Measurements from ENCODE around the gene KRTAP7-1.

KRTAP7-1 gene

GRCh38 chr21:30829659-30830058, at the start of gene KRTAP7-1:
Gene KRTAP7-1, minus strand, starts transcription at chr21:30829759. Its CDS starts 61 bp downstream, at chr21:30829698.
- H3K9ac ChIP-seq (ENCODE audit: low read depth in 1 of 2, low read length in 2 of 2), result no peak within 1 kb of the TSS
- H3K9me3 ChIP-seq (ENCODE audit: control insufficient read depth in 1 of 2, low read length in 2 of 2), result peaks cover 4 to 9% of the 10 kb centered on the region in 2 donors
- H3K27me3 ChIP-seq (ENCODE audit: control insufficient read depth in 1 of 2, insufficient read depth in 2 of 2, low read length in 2 of 2), result no peaks in the 10 kb centered on the region
- H3K27ac ChIP-seq (ENCODE audit: low read depth, low read length), result no peak within 1 kb of the TSS
- no peaks in the 10 kb centered on the region for H3K36me3 ChIP-seq (ENCODE audit: control insufficient read depth in 1 of 2, insufficient read depth in 2 of 2, low read length in 2 of 2)
- no peaks in the 10 kb centered on the region for H3K4me1 ChIP-seq (ENCODE audit: control insufficient read depth in 1 of 2, insufficient read depth in 2 of 2, low read length in 2 of 2)
- H3K4me3 ChIP-seq (ENCODE audit: low read depth in 1 of 2, low read length in 2 of 2), result no peak within 1 kb of the TSS

- Histone ChIP-seq H3K9ac (ENCODE audit: low read depth in 1 of 2, low read length in 2 of 2) (no peak overlapping the region), H3K9me3 (ENCODE audit: control insufficient read depth in 1 of 2, low read length in 2 of 2) (peaks cover 0 to 3% of the 10 kb centered on the region in 2 donors), H3K4me1 (ENCODE audit: control insufficient read depth in 1 of 2, insufficient read depth in 2 of 2, low read length in 2 of 2) (no peaks in the 10 kb centered on the region), H3K27me3 (ENCODE audit: control insufficient read depth in 1 of 2, insufficient read depth in 2 of 2, low read length in 2 of 2) (no peaks in the 10 kb centered on the region), H3K4me3 (ENCODE audit: low read depth in 1 of 2, low read length in 2 of 2) (no peak overlapping the region), H3K27ac (ENCODE audit: low read depth, low read length) (no peak overlapping the region), H3K36me3 (ENCODE audit: control insufficient read depth in 1 of 2, insufficient read depth in 2 of 2, low read length in 2 of 2) (no peaks in the 10 kb centered on the region)
Measured at GRCh38 chr21:30874526-30874925, 45.0 kb upstream of the KRTAP7-1 start.

GRCh38 chr21:30847627-30848500, 18.3 kb upstream of the KRTAP7-1 start:
- Histone ChIP-seq H3K36me3 (ENCODE audit: control insufficient read depth in 1 of 2, insufficient read depth in 2 of 2, low read length in 2 of 2) (no peaks in the 10 kb centered on the region), H3K27me3 (ENCODE audit: control insufficient read depth in 1 of 2, insufficient read depth in 2 of 2, low read length in 2 of 2) (no peaks in the 10 kb centered on the region), H3K27ac (ENCODE audit: low read depth, low read length) (no peak overlapping the region), H3K9ac (ENCODE audit: low read depth in 1 of 2, low read length in 2 of 2) (no peak overlapping the region), H3K4me1 (ENCODE audit: control insufficient read depth in 1 of 2, insufficient read depth in 2 of 2, low read length in 2 of 2) (no peaks in the 10 kb centered on the region), H3K4me3 (ENCODE audit: low read depth in 1 of 2, low read length in 2 of 2) (no peak overlapping the region), H3K9me3 (ENCODE audit: control insufficient read depth in 1 of 2, low read length in 2 of 2) (peaks cover 0 to 17% of the 10 kb centered on the region in 2 donors)

GRCh38 chr21:30842990-30843389, 13.4 kb upstream of the KRTAP7-1 start:
- Histone ChIP-seq H3K36me3 (ENCODE audit: control insufficient read depth in 1 of 2, insufficient read depth in 2 of 2, low read length in 2 of 2) (no peaks in the 10 kb centered on the region), H3K9me3 (ENCODE audit: control insufficient read depth in 1 of 2, low read length in 2 of 2) (peaks cover 2 to 8% of the 10 kb centered on the region in 2 donors), H3K27me3 (ENCODE audit: control insufficient read depth in 1 of 2, insufficient read depth in 2 of 2, low read length in 2 of 2) (no peaks in the 10 kb centered on the region), H3K4me3 (ENCODE audit: low read depth in 1 of 2, low read length in 2 of 2) (no peak overlapping the region), H3K9ac (ENCODE audit: low read depth in 1 of 2, low read length in 2 of 2) (no peak overlapping the region), H3K27ac (ENCODE audit: low read depth, low read length) (no peak overlapping the region), H3K4me1 (ENCODE audit: control insufficient read depth in 1 of 2, insufficient read depth in 2 of 2, low read length in 2 of 2) (no peaks in the 10 kb centered on the region)

DNA sequence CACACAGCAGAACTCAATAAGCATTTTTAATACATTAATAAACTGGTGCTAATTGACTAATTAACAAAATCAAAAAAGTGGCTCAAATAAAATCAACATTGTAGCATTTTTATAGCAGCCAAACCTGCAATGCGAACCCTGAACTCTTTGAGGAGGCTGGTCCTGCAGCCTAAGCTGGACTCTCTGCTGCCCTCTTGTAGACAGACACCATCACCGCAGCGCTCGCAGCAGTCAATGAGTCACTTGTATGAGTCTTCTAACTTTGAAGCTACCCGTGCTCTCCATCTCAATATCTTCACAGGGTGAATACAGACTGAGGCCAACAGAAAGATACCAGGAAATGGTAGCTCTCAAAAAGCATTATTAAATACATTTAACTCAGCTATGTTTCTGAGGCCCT, 9.7 kb upstream of the KRTAP7-1 start:
- Histone ChIP-seq H3K9ac (ENCODE audit: low read depth in 1 of 2, low read length in 2 of 2) (no peak overlapping the region), H3K27ac (ENCODE audit: low read depth, low read length) (no peak overlapping the region), H3K9me3 (ENCODE audit: control insufficient read depth in 1 of 2, low read length in 2 of 2) (peaks cover 0 to 2% of the 10 kb centered on the region in 2 donors), H3K36me3 (ENCODE audit: control insufficient read depth in 1 of 2, insufficient read depth in 2 of 2, low read length in 2 of 2) (no peaks in the 10 kb centered on the region), H3K4me1 (ENCODE audit: control insufficient read depth in 1 of 2, insufficient read depth in 2 of 2, low read length in 2 of 2) (no peaks in the 10 kb centered on the region), H3K27me3 (ENCODE audit: control insufficient read depth in 1 of 2, insufficient read depth in 2 of 2, low read length in 2 of 2) (no peaks in the 10 kb centered on the region), H3K4me3 (ENCODE audit: low read depth in 1 of 2, low read length in 2 of 2) (no peak overlapping the region)

DNA sequence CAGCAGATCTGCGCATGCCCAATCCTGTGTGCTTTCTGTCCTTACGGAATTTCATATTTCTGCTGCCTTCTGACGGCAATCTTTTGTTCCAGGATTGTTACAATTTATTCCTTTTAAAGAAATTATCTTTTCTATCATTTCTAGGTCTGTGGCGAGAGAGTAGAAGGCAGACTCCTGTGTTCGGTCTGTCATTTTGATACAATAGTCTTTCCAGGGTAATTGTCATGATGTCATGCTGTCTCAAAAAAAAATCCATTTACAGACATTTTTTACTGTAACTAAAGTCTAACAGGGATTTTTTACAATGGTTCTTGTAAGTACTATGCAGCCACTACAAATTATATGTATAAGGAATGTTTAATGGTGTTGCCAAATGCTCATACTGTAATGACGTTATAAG, 9.0 kb upstream of the KRTAP7-1 start:
- Histone ChIP-seq H3K27me3 (ENCODE audit: control insufficient read depth in 1 of 2, insufficient read depth in 2 of 2, low read length in 2 of 2) (no peaks in the 10 kb centered on the region), H3K36me3 (ENCODE audit: control insufficient read depth in 1 of 2, insufficient read depth in 2 of 2, low read length in 2 of 2) (no peaks in the 10 kb centered on the region), H3K27ac (ENCODE audit: low read depth, low read length) (no peak overlapping the region), H3K9ac (ENCODE audit: low read depth in 1 of 2, low read length in 2 of 2) (no peak overlapping the region), H3K4me1 (ENCODE audit: control insufficient read depth in 1 of 2, insufficient read depth in 2 of 2, low read length in 2 of 2) (no peaks in the 10 kb centered on the region), H3K4me3 (ENCODE audit: low read depth in 1 of 2, low read length in 2 of 2) (no peak overlapping the region), H3K9me3 (ENCODE audit: control insufficient read depth in 1 of 2, low read length in 2 of 2) (peaks cover 0 to 2% of the 10 kb centered on the region in 2 donors)

GRCh38 chr21:30831194-30831765, 1.7 kb upstream of the KRTAP7-1 start:
- no peak overlapping the region for H3K27ac ChIP-seq (ENCODE audit: low read depth, low read length)
- no peaks in the 10 kb centered on the region for H3K4me1 ChIP-seq (ENCODE audit: control insufficient read depth in 1 of 2, insufficient read depth in 2 of 2, low read length in 2 of 2)
- H3K4me3 ChIP-seq (ENCODE audit: low read depth in 1 of 2, low read length in 2 of 2), result no peak overlapping the region
- H3K36me3 ChIP-seq (ENCODE audit: control insufficient read depth in 1 of 2, insufficient read depth in 2 of 2, low read length in 2 of 2), result no peaks in the 10 kb centered on the region
- H3K9me3 ChIP-seq (ENCODE audit: control insufficient read depth in 1 of 2, low read length in 2 of 2), result peaks cover 4 to 9% of the 10 kb centered on the region in 2 donors
- no peak overlapping the region for H3K9ac ChIP-seq (ENCODE audit: low read depth in 1 of 2, low read length in 2 of 2)
- H3K27me3 ChIP-seq (ENCODE audit: control insufficient read depth in 1 of 2, insufficient read depth in 2 of 2, low read length in 2 of 2), result no peaks in the 10 kb centered on the region

DNA sequence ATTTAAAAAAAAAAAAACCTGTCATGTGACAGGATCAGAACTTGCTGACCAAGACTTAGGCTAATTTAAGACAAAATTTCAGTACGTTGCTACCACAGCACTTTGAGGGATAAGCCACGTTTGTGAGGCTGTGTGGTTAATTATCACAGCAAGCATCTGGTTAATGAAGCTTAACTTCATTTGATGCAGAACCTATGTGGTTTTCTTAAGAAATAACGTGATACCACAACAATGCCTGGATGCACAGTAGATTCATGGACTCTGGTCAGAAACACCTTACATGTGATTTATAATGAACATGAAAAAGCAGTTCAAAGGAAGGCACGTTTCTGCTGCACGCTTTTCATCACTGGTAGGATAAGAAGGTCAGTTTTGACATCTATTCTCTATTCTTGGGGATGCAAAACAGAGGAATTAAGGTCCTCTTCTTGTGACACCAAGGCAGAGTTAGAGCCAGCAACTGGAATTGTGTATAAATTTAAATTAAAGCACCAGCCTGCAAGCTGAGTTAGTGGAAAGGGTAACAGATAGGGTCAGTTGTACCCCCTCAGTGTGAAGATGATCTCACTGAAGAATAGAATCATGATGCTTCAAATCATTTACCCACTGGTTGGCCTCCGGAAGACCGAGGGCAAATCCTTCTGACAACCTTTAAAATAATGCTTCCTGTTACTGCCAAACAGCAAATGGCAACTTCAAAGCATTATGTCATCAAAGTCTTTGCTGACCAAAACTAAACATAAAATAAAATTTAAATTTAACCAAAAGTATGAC, 10.5 kb downstream of the KRTAP7-1 start:
- H3K9me3 ChIP-seq (ENCODE audit: control insufficient read depth in 1 of 2, low read length in 2 of 2), result peaks cover 0 to 3% of the 10 kb centered on the region in 2 donors

GRCh38 chr21:30813174-30813573, 16.4 kb downstream of the KRTAP7-1 start, which contains the start of gene KRTAP8-1:
Gene KRTAP8-1, minus strand, starts transcription at chr21:30813274. Its CDS starts 54 bp downstream, at chr21:30813220.
- H3K36me3 ChIP-seq (ENCODE audit: control insufficient read depth in 1 of 2, insufficient read depth in 2 of 2, low read length in 2 of 2), result no peaks in the 10 kb centered on the region
- H3K9me3 ChIP-seq (ENCODE audit: control insufficient read depth in 1 of 2, low read length in 2 of 2), result peaks cover 0 to 3% of the 10 kb centered on the region in 2 donors
- H3K4me3 ChIP-seq (ENCODE audit: low read depth in 1 of 2, low read length in 2 of 2), result no peak within 1 kb of the TSS
- H3K9ac ChIP-seq (ENCODE audit: low read depth in 1 of 2, low read length in 2 of 2), result no peak within 1 kb of the TSS
- H3K27me3 ChIP-seq (ENCODE audit: control insufficient read depth in 1 of 2, insufficient read depth in 2 of 2, low read length in 2 of 2), result no peaks in the 10 kb centered on the region
- no peaks in the 10 kb centered on the region for H3K4me1 ChIP-seq (ENCODE audit: control insufficient read depth in 1 of 2, insufficient read depth in 2 of 2, low read length in 2 of 2)
- H3K27ac ChIP-seq (ENCODE audit: low read depth, low read length), result no peak within 1 kb of the TSS

More for the DNA sequence above, 10.5 kb downstream of the KRTAP7-1 start:
- H3K36me3 ChIP-seq (ENCODE audit: control insufficient read depth in 1 of 2, insufficient read depth in 2 of 2, low read length in 2 of 2), result no peaks in the 10 kb centered on the region
- H3K4me3 ChIP-seq (ENCODE audit: low read depth in 1 of 2, low read length in 2 of 2), result no peak overlapping the region
- H3K4me1 ChIP-seq (ENCODE audit: control insufficient read depth in 1 of 2, insufficient read depth in 2 of 2, low read length in 2 of 2), result no peaks in the 10 kb centered on the region
- H3K27me3 ChIP-seq (ENCODE audit: control insufficient read depth in 1 of 2, insufficient read depth in 2 of 2, low read length in 2 of 2), result no peaks in the 10 kb centered on the region
- H3K9ac ChIP-seq (ENCODE audit: low read depth in 1 of 2, low read length in 2 of 2), result no peak overlapping the region
- H3K27ac ChIP-seq (ENCODE audit: low read depth, low read length), result no peak overlapping the region

- Histone ChIP-seq H3K9ac (ENCODE audit: low read depth in 1 of 2, low read length in 2 of 2) (no peak overlapping the region), H3K4me3 (ENCODE audit: low read depth in 1 of 2, low read length in 2 of 2) (no peak overlapping the region), H3K9me3 (ENCODE audit: control insufficient read depth in 1 of 2, low read length in 2 of 2) (peaks cover 0 to 7% of the 10 kb centered on the region in 2 donors), H3K27ac (ENCODE audit: low read depth, low read length) (no peak overlapping the region), H3K4me1 (ENCODE audit: control insufficient read depth in 1 of 2, insufficient read depth in 2 of 2, low read length in 2 of 2) (no peaks in the 10 kb centered on the region), H3K36me3 (ENCODE audit: control insufficient read depth in 1 of 2, insufficient read depth in 2 of 2, low read length in 2 of 2) (no peaks in the 10 kb centered on the region), H3K27me3 (ENCODE audit: control insufficient read depth in 1 of 2, insufficient read depth in 2 of 2, low read length in 2 of 2) (no peaks in the 10 kb centered on the region)
Measured at GRCh38 chr21:30800605-30801004, 29.0 kb downstream of the KRTAP7-1 start.
